GM12878 (cell line): ENCODE measurements around the gene BNIP1. TPM values are rescaled to one million over a fixed set of nuclear protein-coding genes. Genes with fewer than 3 reads are reported as not detected.

Experiments used
- ATAC-seq: fragments of 200-7000 bp; cut with Tn5 transposase; 3 replicates; pipeline ENCODE4 v1.9.1; 2020; ENCODE audit warnings: mild to moderate bottlenecking, moderate library complexity
- BruUV-seq: library from RNA; stranded (reverse); fragments of 400-500 nt; replicated peaks from 2 replicates; lab custom pipeline; 2021; lab: Mats Ljungman, UMichigan
- CTCF ChIA-PET: fragments of 300-600 bp; sonication (Branson Sonifier 250); formaldehyde crosslinking; extraction: SDS; loops from one replicate; lab custom pipeline; 2021; ENCODE audit warnings: inconsistent platforms; lab: Yijun Ruan, JAX
- POLR2A ChIA-PET: fragments of 350-600 bp; formaldehyde crosslinking; extraction: SDS; loops from one replicate; lab custom pipeline; 2021; ENCODE audit warnings: inconsistent platforms; lab: Charles Lee
- RAD21 ChIA-PET: fragments of 300-600 bp; sonication (Branson Sonifier 250); formaldehyde crosslinking; loops from one replicate; lab custom pipeline; 2023; ENCODE audit warnings: antibody characterized with exemption; ENCODE audit not compliant: unreplicated experiment; lab: Charles Lee
- SMC1A ChIA-PET: fragments of 300-600 bp; sonication (Branson Sonifier 250); formaldehyde crosslinking; loops from one replicate; lab custom pipeline; 2023; ENCODE audit not compliant: unreplicated experiment, uncharacterized antibody; lab: Charles Lee
- DNase-seq: peaks from one replicate; pipeline ENCODE4 v3.0.0-alpha.2; 2011; ENCODE audit warnings: low read depth, low spot score
- FAIRE-seq: peaks from 3 replicates; lab custom pipeline; 2011; peaks lifted over from hg19 to GRCh38; lab: Jason Lieb, UNC
- H2AFZ ChIP-seq: 2 replicates; pipeline ENCODE4 v1.6.0; 2011; ENCODE audit warnings: low read depth, low read length, control low read depth; ENCODE audit not compliant: control insufficient read depth
- H3K27ac ChIP-seq: 2 replicates; pipeline ENCODE4 v1.5.1; 2011; ENCODE audit warnings: control low read depth; ENCODE audit not compliant: control insufficient read depth, insufficient read depth
- H3K27me3 ChIP-seq, 2 experiments: replicated peaks in 1 of 2; 2 replicates each; pipeline versions ENCODE4 v1.6.0 to v1.6.1; 2011; ENCODE audit warnings: low read length in 1 of 2; ENCODE audit not compliant: control insufficient read depth in 2 of 2, insufficient read depth in 2 of 2
- H3K36me3 ChIP-seq, 2 experiments: 2 replicates each; pipeline ENCODE4 v1.5.1; 2011; ENCODE audit warnings: low read length in 1 of 2; ENCODE audit not compliant: control insufficient read depth in 2 of 2, insufficient read depth in 2 of 2
- H3K4me1 ChIP-seq: 2 replicates; pipeline ENCODE4 v1.6.1; 2011; ENCODE audit warnings: mild to moderate bottlenecking, low read length, moderate library complexity, mixed read lengths; ENCODE audit not compliant: control insufficient read depth, insufficient read depth
- H3K4me2 ChIP-seq: 2 replicates; pipeline ENCODE4 v1.6.0; 2011; ENCODE audit warnings: control low read depth; ENCODE audit not compliant: control insufficient read depth, insufficient read depth
- H3K4me3 ChIP-seq: fragments of 200-600 bp; sonication (generic); 2 replicates; pipeline ENCODE4 v1.5.1; 2016
- H3K79me2 ChIP-seq: 2 replicates; pipeline ENCODE4 v1.6.0; 2011; ENCODE audit warnings: low read length; ENCODE audit not compliant: control insufficient read depth, insufficient read depth
- H3K9ac ChIP-seq: 2 replicates; pipeline ENCODE4 v1.8.0; 2011; ENCODE audit warnings: low read length, control low read depth, mixed read lengths; ENCODE audit not compliant: control insufficient read depth, insufficient read depth
- H3K9me3 ChIP-seq: replicated peaks from 3 replicates; pipeline ENCODE4 v1.5.1; 2011; ENCODE audit warnings: mild to moderate bottlenecking, low read length; ENCODE audit not compliant: control insufficient read depth, insufficient read depth
- H4K20me1 ChIP-seq: 2 replicates; pipeline ENCODE4 v1.6.0; 2011; ENCODE audit not compliant: control insufficient read depth, insufficient read depth
- BHLHE40 ChIP-seq, 2 experiments: fragments of 450-650 bp in 1 of 2; IDR thresholded peaks; 2 replicates each; pipeline ENCODE4 v1.6.1; 2011 to 2017; ENCODE audit warnings: low read depth in 2 of 2, borderline replicate concordance in 1 of 2, improper control_type of control experiment in 1 of 2, low read length in 1 of 2, mild to moderate bottlenecking in 1 of 2
- BRCA1 ChIP-seq: IDR thresholded peaks from 2 replicates; pipeline ENCODE4 v1.6.1; 2011; ENCODE audit warnings: low read depth, low read length, improper control_type of control experiment
- KAT2A ChIP-seq: conservative IDR thresholded peaks from 2 replicates; pipeline ENCODE4 v1.6.1; 2011; ENCODE audit warnings: low read depth, low read length; ENCODE audit not compliant: control insufficient read depth
- MTA3 ChIP-seq: IDR thresholded peaks from 2 replicates; pipeline ENCODE4 v1.6.1; 2012; ENCODE audit warnings: low read length, inconsistent platforms, borderline replicate concordance
- MXI1 ChIP-seq: fragments of 150-350 bp; IDR thresholded peaks from 2 replicates; pipeline ENCODE4 v1.6.1; 2011; ENCODE audit warnings: low read depth, mild to moderate bottlenecking, inconsistent platforms, low read length, improper control_type of control experiment
- NRF1 ChIP-seq: conservative IDR thresholded peaks from 2 replicates; pipeline ENCODE4 v1.6.1; 2011; ENCODE audit warnings: mild to moderate bottlenecking, low read depth, low read length, improper control_type of control experiment
- RELB ChIP-seq: fragments of 450-650 bp; IDR thresholded peaks from 2 replicates; pipeline ENCODE4 v1.6.1; 2017; ENCODE audit warnings: low read depth, mild to moderate bottlenecking, moderate library complexity
- SREBF1 ChIP-seq: IDR thresholded peaks from 2 replicates; pipeline ENCODE4 v1.6.1; 2012; ENCODE audit warnings: mild to moderate bottlenecking, low read length
- ZSCAN29 ChIP-seq: fragments of 450-650 bp; IDR thresholded peaks from 2 replicates; pipeline ENCODE4 v1.6.1; 2017; ENCODE audit warnings: mild to moderate bottlenecking, moderate library complexity
- WGBS: methylation state at CpG from one replicate; pipeline ENCODE4 v1.1.6; 2016; ENCODE audit warnings: low lambda C conversion rate; ENCODE audit not compliant: insufficient replicate concordance, insufficient coverage; ENCODE audit errors: missing lambda C conversion rate; 5-methylcytosine and 5-hydroxymethylcytosine counted together
- in situ Hi-C: fragments of 300-500 bp; cut with MboI; formaldehyde crosslinking; loops from 9 replicates; pipeline ENCODE4 v1.14.3; 2018; ENCODE audit warnings: mixed read lengths
- intact Hi-C: fragments of 100-400 bp; cut with micrococcal nuclease; formaldehyde crosslinking; loops from one replicate; pipeline ENCODE4 v1.14.2; 2022; ENCODE audit not compliant: unreplicated experiment
- polyA plus RNA-seq, 11 experiments: library from polyadenylated mRNA; depleted of rRNA in 4 of 11; unstranded in 6 of 11; stranded (reverse) in 5 of 11; fragments of >200 nt; fragmentation: Nextera tagmentation in 4 of 11; fragmentation: Illumina TruSeq in 1 of 11; extraction: Ambion mirVana in 4 of 11; extraction: Trizol in 1 of 11; gene quantifications; 1 replicate in 1 of 11; 2 replicates in 10 of 11; pipeline versions ENCODE4 v1.2.1 to v1.2.3, GENCODE V29; 2011 to 2016; ENCODE audit warnings: inconsistent platforms in 2 of 11, missing spikeins in 2 of 11, low read depth in 1 of 11
- total RNA-seq, 4 experiments: library from RNA; depleted of rRNA in 3 of 4; stranded (reverse); fragments of >200 nt in 3 of 4; fragmentation: Illumina TruSeq in 1 of 4; extraction: Trizol in 1 of 4; gene quantifications; 2 replicates each; pipeline versions ENCODE4 v1.2.1 to v1.2.3, GENCODE V29; 2013 to 2021
- TF ChIP-seq, protein P1 (sequence below): IDR thresholded peaks from 2 replicates; pipeline ENCODE4 v1.6.1; 2012; ENCODE audit warnings: low read length, inconsistent platforms

Gene BNIP1
- total and polyA plus RNA-seq, 10 of the 15 experiments (the other 5 are each of a cell fraction or from before 2014, with no cell fraction given), result 20.5 to 62.5 (median 27.4) TPM

DNA sequence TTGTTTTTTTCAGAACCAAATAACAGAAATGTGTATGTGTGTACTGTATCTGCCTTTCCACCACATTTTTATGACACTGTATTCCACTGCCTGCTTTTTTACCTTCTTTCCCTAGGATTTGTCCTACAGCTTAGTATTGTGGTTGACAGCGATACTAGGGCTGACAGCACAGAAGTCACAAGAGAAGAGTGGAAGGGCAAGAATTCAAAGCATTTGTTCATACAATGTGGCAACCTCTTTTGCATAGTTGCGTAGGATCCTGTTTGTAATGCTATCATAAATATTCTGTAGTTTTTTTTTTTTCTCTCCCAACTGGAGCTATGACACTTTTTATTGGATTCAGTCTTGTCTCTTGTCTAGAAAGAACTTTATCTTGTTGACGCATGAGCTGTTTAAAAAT is 5.6 kb upstream of the BNIP1 start (continued):
- TF ChIP-seq, protein P1, sequence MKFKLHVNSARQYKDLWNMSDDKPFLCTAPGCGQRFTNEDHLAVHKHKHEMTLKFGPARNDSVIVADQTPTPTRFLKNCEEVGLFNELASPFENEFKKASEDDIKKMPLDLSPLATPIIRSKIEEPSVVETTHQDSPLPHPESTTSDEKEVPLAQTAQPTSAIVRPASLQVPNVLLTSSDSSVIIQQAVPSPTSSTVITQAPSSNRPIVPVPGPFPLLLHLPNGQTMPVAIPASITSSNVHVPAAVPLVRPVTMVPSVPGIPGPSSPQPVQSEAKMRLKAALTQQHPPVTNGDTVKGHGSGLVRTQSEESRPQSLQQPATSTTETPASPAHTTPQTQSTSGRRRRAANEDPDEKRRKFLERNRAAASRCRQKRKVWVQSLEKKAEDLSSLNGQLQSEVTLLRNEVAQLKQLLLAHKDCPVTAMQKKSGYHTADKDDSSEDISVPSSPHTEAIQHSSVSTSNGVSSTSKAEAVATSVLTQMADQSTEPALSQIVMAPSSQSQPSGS, result no peak
- no peak for TF ChIP-seq SREBF1
- no peak for TF ChIP-seq NRF1
- TF ChIP-seq BRCA1, result no peak
- TF ChIP-seq MXI1, result no peak
- no peak for TF ChIP-seq MTA3
- no peak for TF ChIP-seq RELB

DNA sequence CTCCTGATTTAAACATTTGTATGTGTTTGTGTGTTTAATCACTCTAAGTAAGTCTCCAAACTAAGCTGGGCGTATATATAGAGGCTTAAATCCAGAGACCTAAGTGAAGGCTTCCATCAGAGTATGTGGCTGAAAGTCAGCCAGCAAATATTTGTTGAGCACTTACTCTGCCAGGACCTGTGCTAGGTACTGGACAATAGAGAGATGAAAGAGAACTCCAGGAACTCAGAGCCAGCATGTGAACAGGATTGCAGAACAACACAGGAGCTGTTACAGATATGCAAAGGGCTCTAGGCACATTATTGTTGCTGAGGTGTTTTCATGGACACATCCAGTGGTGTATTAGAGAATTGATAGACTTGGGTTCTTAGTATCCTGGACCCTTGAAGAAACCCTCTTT is 4.7 kb upstream of the BNIP1 start:
- 94% methylated on average over 1 of the region's 1 CpG for WGBS
- FAIRE-seq (no peak), ATAC-seq (no peak), DNase-seq (no peak)
- Histone ChIP-seq H3K27ac (no peak overlapping the region), H3K27me3 (no peaks in the 10 kb centered on the region), H3K4me1 (no peaks in the 10 kb centered on the region; the same call in 1 of the 2 replicates), H3K9me3 (no peaks in the 10 kb centered on the region), H3K4me3 (no peak overlapping the region), H3K36me3 (no peaks in the 10 kb centered on the region), H2AFZ (no peak overlapping the region), H3K4me2 (no peak overlapping the region), H3K9ac (no peak overlapping the region), H4K20me1 (no peaks in the 10 kb centered on the region), H3K79me2 (peaks cover 1% of the 10 kb centered on the region; the same call in 1 of the 2 replicates)
- ChIA-PET SMC1A (interaction anchor here (0.5 to 1.4 kb wide), 2 partner anchors 82 to 142 kb away, joined by 3 read pairs; no protein-coding TSS in a partner anchor), CTCF (interaction anchor here (0.6 kb wide), 1 partner anchor 28 kb away, joined by 3 read pairs; no protein-coding TSS in a partner anchor), RAD21 (interaction anchor here (2.0 kb wide), 1 partner anchor 156 kb away, joined by 10 read pairs; the partner anchor contains the start of gene ATP6V0E1), POLR2A (no interaction called here)
- no TSS peak for BruUV-seq
- in situ Hi-C loops, result loop anchor here (5.0 kb wide), 1 partner anchor 157 kb away; the partner anchor contains the start of gene ATP6V0E1
- TF ChIP-seq ZSCAN29 (no peak), BHLHE40 (IDR thresholded peaks at IDR 0.05; ENCODE audit: borderline replicate concordance in 1 of 2, low read depth in 2 of 2, low read length in 1 of 2) (no peak), KAT2A (no peak)
- intact Hi-C loops, result no loop called here
